H1 (cell line): ENCODE measurements around the gene SON. TPM values are rescaled to one million over a fixed set of nuclear protein-coding genes. Genes with fewer than 3 reads are reported as not detected.
A peak's percentile ranks its signal among the peaks of the same experiment; 100 is the strongest.

Source experiments
- CTCF ChIA-PET: fragments of 300-600 bp; sonication (Branson Sonifier 250); formaldehyde crosslinking; loops from one replicate; lab custom pipeline; 2021; ENCODE audit not compliant: partially characterized antibody; lab: Charles Lee
- POLR2A ChIA-PET: fragments of 300-600 bp; sonication (Branson Sonifier 250); formaldehyde crosslinking; loops from one replicate; lab custom pipeline; 2021; ENCODE audit warnings: inconsistent platforms; ENCODE audit not compliant: partially characterized antibody; lab: Charles Lee
- DNase-seq, 2 experiments: peaks; one replicate each; pipeline versions ENCODE4 v3.0.0 to v3.0.0-alpha.2; 2010 to 2022; ENCODE audit warnings: low spot score in 2 of 2, low read depth in 1 of 2, mixed read lengths in 1 of 2
- FAIRE-seq: peaks from 2 replicates; lab custom pipeline; 2011; peaks lifted over from hg19 to GRCh38; lab: Jason Lieb, UNC
- H2AFZ ChIP-seq: 2 replicates; pipeline ENCODE4 v1.8.1; 2012; ENCODE audit warnings: low read length, inconsistent platforms
- H2AK5ac ChIP-seq: 2 replicates; pipeline ENCODE4 v1.6.1; 2013; ENCODE audit warnings: low read depth, low read length
- H2BK120ac ChIP-seq: replicated peaks from 2 replicates; pipeline ENCODE3; 2013; ENCODE audit warnings: low read depth, low read length, inconsistent platforms
- H2BK12ac ChIP-seq: 2 replicates; pipeline ENCODE4 v1.6.1; 2013; ENCODE audit warnings: low read depth, low read length
- H2BK15ac ChIP-seq: 2 replicates; pipeline ENCODE4 v1.6.1; 2013; ENCODE audit warnings: low read length
- H2BK20ac ChIP-seq: 2 replicates; pipeline ENCODE4 v1.6.1; 2013; ENCODE audit warnings: low read length
- H2BK5ac ChIP-seq: 2 replicates; pipeline ENCODE4 v1.6.1; 2013; ENCODE audit warnings: low read depth, low read length
- H3K14ac ChIP-seq: 2 replicates; pipeline ENCODE4 v1.6.1; 2013; ENCODE audit warnings: inconsistent platforms; ENCODE audit not compliant: insufficient read length
- H3K18ac ChIP-seq: 2 replicates; pipeline ENCODE4 v1.6.1; 2013; ENCODE audit warnings: low read length; ENCODE audit errors: extremely low read depth
- H3K23ac ChIP-seq: 2 replicates; pipeline ENCODE4 v1.6.1; 2013; ENCODE audit warnings: inconsistent platforms; ENCODE audit not compliant: insufficient read length
- H3K23me2 ChIP-seq: 2 replicates; pipeline ENCODE4 v1.6.1; 2013; ENCODE audit warnings: low read depth, low read length
- H3K27ac ChIP-seq: 2 replicates; pipeline ENCODE4 v1.6.1; 2011; ENCODE audit warnings: low read depth, low read length, inconsistent platforms
- H3K27me3 ChIP-seq, 4 experiments: replicated peaks in 1 of 4; 1 replicate in 1 of 4; 2 replicates in 3 of 4; pipeline versions ENCODE4 v1.6.1 to v1.8.1; 2011 to 2013; ENCODE audit warnings: low read length in 3 of 4, mild to moderate bottlenecking in 3 of 4, inconsistent platforms in 2 of 4, mixed read lengths in 2 of 4, moderate library complexity in 1 of 4; ENCODE audit not compliant: control insufficient read depth in 3 of 4, insufficient read depth in 3 of 4; ENCODE audit errors: extremely low read depth in 1 of 4
- H3K36me3 ChIP-seq, 4 experiments: 2 replicates each; pipeline versions ENCODE4 v1.6.1 to v1.8.1; 2011 to 2013; ENCODE audit warnings: mild to moderate bottlenecking in 4 of 4, low read length in 3 of 4, moderate library complexity in 2 of 4, control low read depth in 1 of 4, inconsistent platforms in 1 of 4; ENCODE audit not compliant: insufficient read depth in 4 of 4, control insufficient read depth in 2 of 4
- H3K4ac ChIP-seq: replicated peaks from 2 replicates; pipeline ENCODE3; 2013; ENCODE audit warnings: low read length, low read depth, mixed read lengths, inconsistent platforms; ENCODE audit not compliant: insufficient read length
- H3K4me1 ChIP-seq, 4 experiments: replicated peaks in 1 of 4; 1 replicate in 1 of 4; 2 replicates in 3 of 4; pipeline versions ENCODE4 v1.6.1 to v1.8.1; 2011 to 2013; ENCODE audit warnings: low read length in 3 of 4, inconsistent platforms in 2 of 4, mixed read lengths in 1 of 4; ENCODE audit not compliant: insufficient read depth in 4 of 4, control insufficient read depth in 3 of 4
- H3K4me2 ChIP-seq, 2 experiments: 2 replicates each; pipeline versions ENCODE4 v1.6.1 to v1.8.1; 2011 to 2013; ENCODE audit warnings: low read depth in 2 of 2, low read length in 2 of 2, control low read depth in 1 of 2, inconsistent platforms in 1 of 2, mild to moderate bottlenecking in 1 of 2; ENCODE audit not compliant: insufficient read depth in 1 of 2
- H3K4me3 ChIP-seq, 4 experiments: fragments of 200-600, 300-600 bp in 1 of 4; sonication (generic), shearing (Covaris generic), sonication (Bioruptor Twin) in 1 of 4; 2 replicates each; pipeline versions ENCODE4 v1.5.1 to v1.8.1; 2011 to 2016; ENCODE audit warnings: low read length in 4 of 4, low read depth in 3 of 4, control low read depth in 2 of 4, inconsistent platforms in 2 of 4, mild to moderate bottlenecking in 2 of 4, mixed read lengths in 1 of 4, moderate library complexity in 1 of 4; ENCODE audit not compliant: insufficient read depth in 2 of 4; ENCODE audit errors: extremely low read depth in 1 of 4
- H3K56ac ChIP-seq: replicated peaks from 2 replicates; pipeline ENCODE3; 2013; ENCODE audit warnings: low read depth, mild to moderate bottlenecking, mixed read lengths, low read length, inconsistent platforms; ENCODE audit not compliant: insufficient read length
- H3K79me1 ChIP-seq: 2 replicates; pipeline ENCODE4 v1.6.1; 2013; ENCODE audit warnings: low read depth, low read length, control low read depth
- H3K79me2 ChIP-seq, 2 experiments: 2 replicates each; pipeline versions ENCODE4 v1.6.1 to v1.8.1; 2012 to 2013; ENCODE audit warnings: low read length in 2 of 2, mild to moderate bottlenecking in 2 of 2, inconsistent platforms in 1 of 2; ENCODE audit not compliant: insufficient read depth in 2 of 2, control insufficient read depth in 1 of 2
- H3K9ac ChIP-seq, 4 experiments: replicated peaks in 1 of 4; 1 replicate in 1 of 4; 2 replicates in 3 of 4; pipeline versions ENCODE4 v1.6.1 to v1.8.1; 2011 to 2013; ENCODE audit warnings: low read depth in 3 of 4, low read length in 3 of 4, control low read depth in 2 of 4, mild to moderate bottlenecking in 2 of 4, moderate library complexity in 2 of 4, inconsistent platforms in 1 of 4; ENCODE audit errors: extremely low read depth in 1 of 4
- H3K9me3 ChIP-seq, 2 experiments: 2 replicates each; pipeline versions ENCODE4 v1.6.1 to v1.8.1; 2012 to 2013; ENCODE audit warnings: mild to moderate bottlenecking in 2 of 2, moderate library complexity in 2 of 2, control low read depth in 1 of 2, inconsistent platforms in 1 of 2, low read depth in 1 of 2, low read length in 1 of 2, mixed read lengths in 1 of 2; ENCODE audit not compliant: insufficient read depth in 2 of 2
- H4K20me1 ChIP-seq, 2 experiments: replicated peaks in 1 of 2; 2 replicates each; pipeline versions ENCODE3 to v1.8.1; 2011 to 2013; ENCODE audit warnings: inconsistent platforms in 2 of 2, low read length in 2 of 2, mild to moderate bottlenecking in 1 of 2; ENCODE audit not compliant: insufficient read depth in 2 of 2, control insufficient read depth in 1 of 2
- H4K5ac ChIP-seq: 2 replicates; pipeline ENCODE4 v1.6.1; 2013; ENCODE audit warnings: low read length, low read depth, mixed read lengths, inconsistent platforms; ENCODE audit not compliant: insufficient read length
- H4K8ac ChIP-seq: 2 replicates; pipeline ENCODE4 v1.8.0; 2013; ENCODE audit warnings: mild to moderate bottlenecking, moderate library complexity, low read length, inconsistent platforms; ENCODE audit not compliant: insufficient read depth; ENCODE audit errors: extremely low read depth
- H4K91ac ChIP-seq: replicated peaks from 2 replicates; pipeline ENCODE3; 2013; ENCODE audit warnings: low read length, mixed read lengths, inconsistent platforms; ENCODE audit not compliant: insufficient read length
- POLR2A ChIP-seq, 2 experiments: IDR thresholded peaks; 1 replicate in 1 of 2; 2 replicates in 1 of 2; pipeline ENCODE4 v1.6.1; 2011; ENCODE audit warnings: low read depth in 2 of 2, low read length in 2 of 2, mild to moderate bottlenecking in 2 of 2; ENCODE audit errors: control extremely low read depth in 1 of 2
- POLR2AphosphoS5 ChIP-seq: IDR thresholded peaks from 2 replicates; pipeline ENCODE4 v1.6.1; 2011; ENCODE audit warnings: low read depth, low read length
- WGBS, 2 experiments: shearing (Covaris generic) in 1 of 2; methylation state at CpG; one replicate each; pipeline versions ENCODE4 v1.1.6 to v1.1.7; 2013 to 2015; ENCODE audit warnings: low lambda C conversion rate in 2 of 2, mixed read lengths in 2 of 2, inconsistent platforms in 1 of 2, low coverage in 1 of 2, missing lambda C conversion rate in 1 of 2; ENCODE audit not compliant: insufficient replicate concordance in 2 of 2, insufficient coverage in 1 of 2, insufficient read length in 1 of 2; ENCODE audit errors: extremely low coverage in 1 of 2, missing lambda C conversion rate in 1 of 2; 5-methylcytosine and 5-hydroxymethylcytosine counted together
- polyA plus RNA-seq, 7 experiments: library from polyadenylated mRNA; depleted of rRNA in 3 of 7; stranded (reverse) in 5 of 7; unstranded in 2 of 7; fragments of >200 nt in 5 of 7; fragments of 200-250 nt in 2 of 7; gene quantifications; 1 replicate in 5 of 7; 2 replicates in 1 of 7; 4 replicates in 1 of 7; pipeline versions ENCODE4 v1.2.1 to v1.2.3, GENCODE V29; 2011 to 2013; ENCODE audit warnings: missing spikeins in 2 of 7, mixed read lengths in 2 of 7
- total RNA-seq: library from RNA; stranded (reverse); fragmentation: NEBNext Ultra II Directional; extraction: Animal tissue kit (Norgen Biotek cat#: 25700); gene quantifications from 2 replicates; pipeline ENCODE4 v1.2.1, GENCODE V29; 2021
- TF ChIP-seq, protein P1 (sequence below): IDR thresholded peaks from 2 replicates; pipeline ENCODE4 v1.6.1; 2012; ENCODE audit warnings: inconsistent platforms

SON gene
- total and polyA plus RNA-seq, 2 of the 8 experiments (the other 6 are each of a cell fraction or from before 2014, with no cell fraction given), result 122 to 274 TPM

- no peak overlapping the region for H2BK20ac ChIP-seq
- H3K27me3 ChIP-seq, result no peaks in the 10 kb centered on the region
- no peak overlapping the region for H2AK5ac ChIP-seq
- no peak overlapping the region for H4K91ac ChIP-seq
- ChIA-PET CTCF (interaction anchor here (1.6 kb wide), 1 partner anchor 8 kb away, joined by 3 read pairs; the partner anchor contains the start of gene SON), POLR2A (interaction anchor here (0.6 to 3.0 kb wide), 15 partner anchors 9 to 56 kb away, joined by 3 to 25 read pairs (median 3); partner anchors contain the start of genes DONSON, GART and SON)
- H2BK12ac ChIP-seq, result no peak overlapping the region
- no peak overlapping the region for H3K9ac ChIP-seq
- H3K14ac ChIP-seq, result no peak overlapping the region
- H3K4ac ChIP-seq, result no peak overlapping the region
- no peaks in the 10 kb centered on the region for H3K4me1 ChIP-seq
- no peaks in the 10 kb centered on the region for H3K9me3 ChIP-seq
- 95% methylated on average over 23 of the region's 23 CpGs; no CpG with 5 or more reads in 1 of the 2 experiments for WGBS, 2 experiments
- no peak overlapping the region for H2AFZ ChIP-seq
- no peak overlapping the region for H2BK120ac ChIP-seq
- no peak overlapping the region; the same call in 1 of the 2 replicates for H4K8ac ChIP-seq
- H2BK15ac ChIP-seq, result no peak overlapping the region
- H3K4me2 ChIP-seq, result no peak overlapping the region
- DNase-seq, result no peak
- no peak overlapping the region for H2BK5ac ChIP-seq
- TF ChIP-seq POLR2A (IDR thresholded peaks at IDR 0.05; ENCODE audit: control extremely low read depth in 1 of 2, low read depth in 2 of 2, low read length in 2 of 2) (peak in 1 of 2 experiments; percentile 39; a peak in 2 of 3 replicates), POLR2AphosphoS5 (peak; percentile 77)
- TF ChIP-seq, protein P1, sequence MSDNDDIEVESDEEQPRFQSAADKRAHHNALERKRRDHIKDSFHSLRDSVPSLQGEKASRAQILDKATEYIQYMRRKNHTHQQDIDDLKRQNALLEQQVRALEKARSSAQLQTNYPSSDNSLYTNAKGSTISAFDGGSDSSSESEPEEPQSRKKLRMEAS, result no peak
- TF ChIP-seq, all 59 proteins: peak for 2
- H3K79me2 ChIP-seq, result peaks cover 56 to 98% of the 10 kb centered on the region in 2 experiments
- no peak overlapping the region for H4K5ac ChIP-seq
- no peaks in the 10 kb centered on the region for H3K23me2 ChIP-seq
- no peak overlapping the region for H3K4me3 ChIP-seq
- H3K18ac ChIP-seq, result no peak overlapping the region
- H3K23ac ChIP-seq, result no peak overlapping the region
- H3K56ac ChIP-seq, result no peak overlapping the region
- peaks cover 30 to 44% of the 10 kb centered on the region in 2 experiments for H4K20me1 ChIP-seq
- peaks cover 49 to 98% (median 69%) of the 10 kb centered on the region in 4 experiments for H3K36me3 ChIP-seq
- FAIRE-seq, result no peak
- no peak overlapping the region for H3K27ac ChIP-seq
- peaks cover 16% of the 10 kb centered on the region for H3K79me1 ChIP-seq
Observed at GRCh38 chr21:33550772-33551660, 8.2 kb downstream of the SON start.
